Measurements from ENCODE around the gene PCBP3.

The PCBP3 gene

GRCh38 chr21:45735259-45736000, 91.9 kb downstream of the PCBP3 start:
- DNase-seq: no peak

GRCh38 chr21:45736042-45736689, 92.6 kb downstream of the PCBP3 start:
- no peak for DNase-seq

DNA sequence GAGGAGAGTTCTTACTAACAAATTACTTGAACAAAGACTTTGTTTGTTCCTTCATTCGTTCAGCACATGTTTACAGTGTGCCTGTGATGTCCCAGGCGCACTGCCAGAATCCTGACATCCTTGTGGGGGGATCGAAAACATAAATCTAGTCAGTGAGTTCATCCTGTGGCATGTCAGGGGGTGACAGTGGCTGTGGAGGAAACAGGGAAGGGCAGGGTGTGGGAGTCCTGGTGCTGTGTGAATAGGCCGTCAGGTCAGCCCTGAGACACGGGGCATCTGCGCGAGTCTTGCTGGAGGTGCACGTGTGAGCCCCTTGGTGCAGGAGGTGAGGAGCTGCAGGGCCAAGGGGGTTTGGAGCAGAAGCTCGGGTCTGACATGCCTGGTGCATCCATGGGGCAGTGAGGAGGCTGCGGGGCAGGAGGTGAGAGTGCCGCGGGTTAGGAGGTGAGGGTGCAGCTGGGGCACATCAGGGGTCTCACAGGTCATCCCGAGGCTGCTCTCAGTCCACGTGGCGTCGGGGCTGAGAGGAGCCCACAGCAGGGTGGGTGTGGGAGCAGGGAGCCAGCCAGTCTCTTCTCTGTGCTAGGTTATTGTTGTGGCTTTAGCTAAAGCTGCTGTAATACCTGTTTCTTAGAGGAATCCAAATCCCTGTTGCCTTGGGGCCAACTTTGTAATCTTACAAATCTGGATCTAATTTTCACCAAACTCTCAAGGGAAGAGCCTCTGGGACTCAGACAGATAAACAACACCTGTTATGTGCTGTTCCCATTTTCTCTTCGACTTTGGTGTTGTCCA, 93.4 kb downstream of the PCBP3 start:
- no peak for DNase-seq

GRCh38 chr21:45737485-45738166, 94.1 kb downstream of the PCBP3 start:
- DNase-seq: no peak

- no peak for DNase-seq
Observed at GRCh38 chr21:45739218-45740087, 95.9 kb downstream of the PCBP3 start.

DNA sequence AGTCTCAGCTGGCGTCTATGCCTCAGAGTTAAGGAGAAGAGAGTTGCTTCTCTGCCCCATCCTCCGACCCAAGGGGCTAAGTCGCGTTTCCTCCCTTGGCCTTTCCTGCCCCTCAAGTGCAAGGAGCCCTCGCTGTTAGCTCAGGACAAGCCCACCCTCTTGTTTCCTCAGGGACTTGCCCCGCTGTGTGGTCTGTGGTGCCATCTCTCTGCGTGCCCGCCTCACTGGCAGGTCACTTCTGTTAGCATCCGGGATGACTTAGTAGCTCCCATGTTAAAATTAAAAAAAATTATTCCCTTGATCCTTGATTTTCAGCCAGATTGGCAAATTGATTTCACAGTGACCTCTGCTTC, 96.5 kb downstream of the PCBP3 start:
- no peak for DNase-seq

GRCh38 chr21:45740491-45741357, 97.2 kb downstream of the PCBP3 start:
- no peak for DNase-seq

GRCh38 chr21:45741691-45742090, 98.2 kb downstream of the PCBP3 start:
- DNase-seq: no peak

DNA sequence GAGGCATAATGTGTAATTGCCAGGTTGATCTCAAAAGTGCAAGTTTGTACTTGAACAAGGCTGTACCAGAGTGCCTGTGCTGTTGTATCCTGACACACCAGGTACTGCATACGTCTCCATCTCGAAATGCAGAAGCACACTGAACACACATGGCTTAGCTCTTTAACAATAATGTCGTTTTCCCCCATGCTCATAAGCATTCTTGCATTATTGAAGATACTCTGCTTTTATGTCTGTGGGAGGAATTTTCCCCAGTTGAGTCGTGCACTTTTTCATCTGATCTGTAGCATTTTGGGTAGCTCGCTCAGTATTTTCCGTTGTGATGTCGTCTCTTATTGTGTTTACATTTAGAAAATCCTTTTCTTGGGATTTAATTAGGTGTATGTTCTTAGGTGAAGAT, 98.7 kb downstream of the PCBP3 start:
- DNase-seq: no peak

- DNase-seq: no peak
Observed at GRCh38 chr21:45745256-45745655, 101.7 kb downstream of the PCBP3 start.

DNA sequence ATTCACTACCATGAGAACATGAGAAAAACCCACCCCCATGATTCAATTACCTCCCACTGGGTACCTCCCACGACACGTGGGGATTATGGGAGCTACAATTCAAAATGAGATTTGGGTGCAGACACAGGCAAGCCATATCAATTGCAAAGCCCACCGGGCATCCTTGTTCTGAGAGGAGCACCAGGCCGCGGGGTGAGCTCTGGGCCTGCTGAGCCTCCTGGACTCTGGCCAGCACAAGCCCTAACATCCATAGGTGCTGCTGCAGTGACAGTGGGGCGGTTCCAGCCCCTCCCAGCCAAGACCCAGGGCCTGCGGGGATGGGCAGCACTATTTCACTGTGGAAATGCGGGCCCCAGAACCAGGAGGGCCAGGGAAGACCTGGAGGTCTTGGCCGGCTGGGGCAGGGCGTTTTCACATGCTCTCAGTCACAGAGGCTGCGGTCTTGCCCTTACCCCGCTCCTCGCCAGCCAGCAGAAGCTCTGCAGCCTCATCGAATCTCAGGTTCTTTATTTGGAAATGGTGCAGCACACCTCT, 103.8 kb downstream of the PCBP3 start:
- no peak for DNase-seq

DNA sequence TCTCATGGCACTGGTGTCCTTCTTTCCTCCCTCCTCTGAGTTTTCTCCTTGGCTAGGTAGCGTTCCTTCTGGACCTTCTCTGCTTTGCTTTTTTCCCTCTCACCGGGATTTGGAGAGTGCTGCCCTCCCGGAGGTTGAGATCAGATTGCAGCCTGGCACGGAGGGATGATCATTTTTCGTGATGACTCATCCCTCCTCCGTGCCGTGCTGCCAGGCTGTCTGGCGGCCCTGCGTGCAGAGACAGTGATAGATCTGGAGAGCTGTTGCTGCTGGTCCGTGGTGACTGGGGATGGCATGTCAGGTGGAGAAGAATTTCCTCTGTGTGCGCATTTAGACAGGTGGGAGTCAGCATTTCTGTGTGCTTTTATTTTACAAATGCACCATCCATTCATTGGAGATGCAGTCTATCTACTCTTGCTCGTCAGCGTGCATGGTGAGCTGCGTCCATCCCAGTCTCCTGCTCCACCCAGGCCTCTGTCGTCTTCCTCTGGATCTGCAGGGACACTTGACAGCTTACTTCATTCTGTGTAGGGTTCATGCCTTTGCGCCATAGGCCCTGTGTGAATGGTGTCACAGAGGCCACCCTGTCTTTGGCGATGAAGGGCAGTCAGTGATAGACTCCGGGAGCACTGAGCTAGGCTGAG, 104.4 kb downstream of the PCBP3 start:
- no peak for DNase-seq

- no peak for DNase-seq
Observed at GRCh38 chr21:45748593-45748992, 105.1 kb downstream of the PCBP3 start.

DNA sequence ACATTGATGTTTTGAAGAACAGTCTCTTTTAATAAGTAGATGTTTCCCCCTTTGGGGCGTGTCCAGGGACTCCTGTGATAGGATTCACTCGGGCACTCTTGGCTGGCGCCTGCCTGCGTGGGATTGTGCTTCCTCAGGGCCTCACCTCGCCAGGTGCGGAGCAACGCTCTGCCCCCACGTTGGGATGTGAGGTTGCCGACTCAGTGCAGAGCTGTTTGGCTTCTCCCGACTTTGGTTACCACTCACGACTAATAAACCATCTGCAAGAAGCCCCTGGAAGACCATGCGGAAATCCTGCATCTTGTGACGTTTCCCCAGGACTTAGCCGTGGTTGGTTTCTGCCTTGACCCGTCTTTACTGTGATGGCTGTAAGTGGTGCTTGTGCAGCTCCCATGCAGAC, 106.4 kb downstream of the PCBP3 start:
- no peak for DNase-seq

DNA sequence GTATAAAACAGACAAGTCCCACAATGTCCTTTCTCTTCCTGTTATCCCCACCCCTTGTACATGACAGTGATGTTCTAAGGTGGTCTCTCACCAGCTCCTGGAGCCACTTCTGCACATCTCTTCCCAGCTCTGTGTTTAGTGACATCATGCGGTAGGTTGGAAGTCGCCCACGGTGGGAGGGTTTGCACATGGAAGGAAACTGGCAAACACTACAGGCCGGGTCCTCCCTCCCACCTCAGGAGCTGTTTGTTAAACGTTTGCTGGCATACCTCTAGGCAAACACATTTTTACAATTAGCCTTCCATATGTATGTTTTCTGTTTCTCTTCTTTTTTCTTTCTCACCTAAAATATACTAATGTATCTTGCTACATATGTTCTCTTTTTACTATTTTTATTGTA, 107.4 kb downstream of the PCBP3 start:
- DNase-seq: no peak

- DNase-seq: no peak
Observed at GRCh38 chr21:45753445-45753844, 109.9 kb downstream of the PCBP3 start.

GRCh38 chr21:45756029-45756428, 112.5 kb downstream of the PCBP3 start:
- DNase-seq: no peak

GRCh38 chr21:45756669-45757068, 113.1 kb downstream of the PCBP3 start:
- DNase-seq: no peak

DNA sequence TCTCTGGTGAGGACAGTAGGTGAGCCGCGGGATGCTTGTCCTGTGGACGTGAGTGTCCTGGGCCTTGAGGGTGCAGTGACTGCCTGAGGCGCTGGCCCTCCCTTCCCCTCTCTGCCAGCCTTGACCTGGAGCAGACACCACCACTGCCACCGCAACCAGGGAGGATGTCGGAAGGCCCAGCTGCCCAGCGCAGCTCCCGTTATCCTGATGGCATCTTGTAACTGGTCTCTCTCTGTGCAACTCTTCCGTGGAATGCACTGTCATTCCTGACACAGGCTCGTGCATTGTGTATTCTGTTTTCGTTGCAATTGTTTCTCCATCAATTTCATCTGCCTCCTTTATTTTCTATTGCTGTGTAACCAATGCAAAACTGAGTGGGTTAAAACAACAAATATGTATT, 118.2 kb downstream of the PCBP3 start:
- no peak for DNase-seq

DNA sequence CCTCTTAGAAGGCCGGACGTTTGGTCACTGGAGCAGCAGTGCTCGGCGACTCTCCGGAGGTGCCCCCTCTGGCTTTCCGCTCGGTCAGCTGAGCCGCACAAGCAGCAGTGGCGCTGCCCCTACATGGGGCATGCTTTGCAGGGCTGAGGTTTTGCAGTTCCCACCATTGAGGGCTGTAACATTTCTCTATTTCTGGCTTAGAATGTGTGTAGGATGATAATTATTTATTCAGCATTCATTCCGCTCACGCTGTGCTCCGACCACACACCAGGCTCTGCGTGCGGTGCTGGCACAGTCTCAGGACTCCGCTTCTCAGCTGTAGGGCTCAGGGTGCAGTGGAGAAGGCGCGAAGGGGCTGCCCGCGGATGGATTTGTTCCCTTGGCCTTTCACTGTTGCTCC, 119.5 kb downstream of the PCBP3 start:
- no peak for DNase-seq

DNA sequence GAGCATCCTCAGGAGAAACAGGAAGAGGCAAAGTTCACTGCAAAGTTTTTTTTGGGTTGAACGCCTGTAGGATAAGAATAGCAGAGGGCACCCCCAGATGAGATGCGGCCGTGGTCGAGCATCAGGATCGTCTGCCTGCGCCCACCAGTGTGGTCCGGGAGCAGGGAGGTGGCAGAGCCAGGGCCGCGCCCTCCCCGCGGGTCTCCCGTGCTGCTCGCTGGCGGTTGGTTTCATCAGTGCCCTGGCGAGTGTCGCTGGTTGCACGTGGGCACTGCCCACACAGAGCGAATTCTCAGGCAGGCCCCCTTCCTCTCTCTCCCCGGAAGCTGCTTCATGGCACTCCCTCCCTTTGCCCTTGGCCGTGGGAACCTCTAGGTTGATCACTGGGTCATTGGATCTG, 120.0 kb downstream of the PCBP3 start:
- no peak for DNase-seq
